Transverse colon (tissue), 4 donors: ENCODE results near the gene SLC24A3.

Source experiments
- EP300 ChIP-seq: sonication (generic); formaldehyde crosslinking; IDR thresholded peaks from one replicate; pipeline ENCODE4 v1.6.1; 2017; ENCODE audit warnings: antibody characterized with exemption, low read depth
- POLR2A ChIP-seq: fragments of 450-650 bp; IDR thresholded peaks from one replicate; pipeline ENCODE4 v1.6.1; 2016; ENCODE audit warnings: antibody characterized with exemption, mild to moderate bottlenecking, moderate library complexity
- POLR2AphosphoS5 ChIP-seq, 3 donors: sonication (generic); formaldehyde crosslinking; IDR thresholded peaks; one replicate each; pipeline ENCODE4 v1.6.1; 2016; ENCODE audit warnings: antibody characterized with exemption in 3 of 3
- TF ChIP-seq, protein P1 (sequence below), 5 experiments: fragments of 200-600 bp in 3 of 5; fragments of 450-650 bp in 2 of 5; sonication (generic) in 3 of 5; IDR thresholded peaks; 1 replicate in 2 of 5; 2 replicates in 3 of 5; pipeline ENCODE4 v1.5.1; 2016 to 2017; ENCODE audit warnings: antibody characterized with exemption in 5 of 5, inconsistent platforms in 3 of 5, mild to moderate bottlenecking in 2 of 5, moderate library complexity in 1 of 5

GRCh38 chr20:19552221-19553180 lies 340.1 kb downstream of the SLC24A3 start:
- TF ChIP-seq POLR2AphosphoS5 (IDR thresholded peaks at IDR 0.05), result no peak
- TF ChIP-seq, protein P1, sequence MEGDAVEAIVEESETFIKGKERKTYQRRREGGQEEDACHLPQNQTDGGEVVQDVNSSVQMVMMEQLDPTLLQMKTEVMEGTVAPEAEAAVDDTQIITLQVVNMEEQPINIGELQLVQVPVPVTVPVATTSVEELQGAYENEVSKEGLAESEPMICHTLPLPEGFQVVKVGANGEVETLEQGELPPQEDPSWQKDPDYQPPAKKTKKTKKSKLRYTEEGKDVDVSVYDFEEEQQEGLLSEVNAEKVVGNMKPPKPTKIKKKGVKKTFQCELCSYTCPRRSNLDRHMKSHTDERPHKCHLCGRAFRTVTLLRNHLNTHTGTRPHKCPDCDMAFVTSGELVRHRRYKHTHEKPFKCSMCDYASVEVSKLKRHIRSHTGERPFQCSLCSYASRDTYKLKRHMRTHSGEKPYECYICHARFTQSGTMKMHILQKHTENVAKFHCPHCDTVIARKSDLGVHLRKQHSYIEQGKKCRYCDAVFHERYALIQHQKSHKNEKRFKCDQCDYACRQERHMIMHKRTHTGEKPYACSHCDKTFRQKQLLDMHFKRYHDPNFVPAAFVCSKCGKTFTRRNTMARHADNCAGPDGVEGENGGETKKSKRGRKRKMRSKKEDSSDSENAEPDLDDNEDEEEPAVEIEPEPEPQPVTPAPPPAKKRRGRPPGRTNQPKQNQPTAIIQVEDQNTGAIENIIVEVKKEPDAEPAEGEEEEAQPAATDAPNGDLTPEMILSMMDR (IDR thresholded peaks at IDR 0.05), result no peak
- TF ChIP-seq POLR2A, result no peak
- no peak for TF ChIP-seq EP300
